Esophagus muscularis mucosa (tissue), 3 donors: ENCODE results near the gene RAI1.

Experiments used
- POLR2AphosphoS5 ChIP-seq, 2 donors: sonication (generic); formaldehyde crosslinking; IDR thresholded peaks; one replicate each; pipeline ENCODE4 v1.6.1; 2017; ENCODE audit warnings: antibody characterized with exemption in 2 of 2
- TF ChIP-seq, protein P1 (sequence below), 3 experiments: fragments of 200-600 bp in 2 of 3; fragments of 450-650 bp in 1 of 3; sonication (generic) in 2 of 3; IDR thresholded peaks; one replicate each; pipeline ENCODE4 v1.5.1; 2017 to 2019; ENCODE audit warnings: antibody characterized with exemption in 3 of 3, mild to moderate bottlenecking in 2 of 3, moderate library complexity in 1 of 3

DNA sequence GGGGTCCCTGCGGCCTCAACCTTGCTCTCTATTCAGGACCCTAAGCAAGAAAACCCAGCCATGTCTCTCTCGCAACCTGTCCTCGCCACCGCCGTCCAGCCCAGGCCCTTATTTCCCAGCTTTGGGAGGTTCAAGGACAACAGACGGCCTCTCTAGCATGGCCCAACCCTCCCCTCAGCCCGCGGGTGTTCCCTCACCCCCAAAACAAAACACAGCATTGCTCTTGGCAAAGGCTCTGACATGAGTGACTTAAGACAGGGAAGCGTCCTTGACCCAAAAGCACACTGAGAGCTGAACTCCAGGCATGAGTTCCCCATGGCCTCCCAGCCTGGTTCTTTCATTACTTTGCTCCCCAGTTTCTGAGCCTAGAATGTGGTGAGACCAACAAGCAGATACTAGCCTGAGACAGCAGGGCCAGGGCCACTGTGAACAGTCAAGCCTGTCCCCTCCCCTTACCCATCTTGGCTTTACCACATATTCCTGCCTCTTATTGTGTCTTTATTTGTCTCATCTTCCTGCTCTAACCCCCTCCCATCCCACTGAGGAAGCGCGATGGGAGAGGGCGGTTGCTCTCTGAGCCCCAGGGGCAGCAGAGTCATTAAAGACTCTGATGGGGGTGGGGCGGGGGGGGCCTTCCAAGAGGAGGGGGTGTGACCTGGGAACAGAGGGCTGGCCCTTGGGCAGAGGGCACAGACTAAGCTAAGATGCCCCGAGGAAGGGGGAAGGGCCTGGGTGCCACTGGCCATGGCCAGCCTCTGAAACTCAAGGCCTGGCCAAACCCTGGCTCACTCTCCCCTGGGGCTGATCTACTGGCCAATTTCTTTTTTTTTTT is 143.7 kb downstream of the RAI1 start:
- TF ChIP-seq, protein P1, sequence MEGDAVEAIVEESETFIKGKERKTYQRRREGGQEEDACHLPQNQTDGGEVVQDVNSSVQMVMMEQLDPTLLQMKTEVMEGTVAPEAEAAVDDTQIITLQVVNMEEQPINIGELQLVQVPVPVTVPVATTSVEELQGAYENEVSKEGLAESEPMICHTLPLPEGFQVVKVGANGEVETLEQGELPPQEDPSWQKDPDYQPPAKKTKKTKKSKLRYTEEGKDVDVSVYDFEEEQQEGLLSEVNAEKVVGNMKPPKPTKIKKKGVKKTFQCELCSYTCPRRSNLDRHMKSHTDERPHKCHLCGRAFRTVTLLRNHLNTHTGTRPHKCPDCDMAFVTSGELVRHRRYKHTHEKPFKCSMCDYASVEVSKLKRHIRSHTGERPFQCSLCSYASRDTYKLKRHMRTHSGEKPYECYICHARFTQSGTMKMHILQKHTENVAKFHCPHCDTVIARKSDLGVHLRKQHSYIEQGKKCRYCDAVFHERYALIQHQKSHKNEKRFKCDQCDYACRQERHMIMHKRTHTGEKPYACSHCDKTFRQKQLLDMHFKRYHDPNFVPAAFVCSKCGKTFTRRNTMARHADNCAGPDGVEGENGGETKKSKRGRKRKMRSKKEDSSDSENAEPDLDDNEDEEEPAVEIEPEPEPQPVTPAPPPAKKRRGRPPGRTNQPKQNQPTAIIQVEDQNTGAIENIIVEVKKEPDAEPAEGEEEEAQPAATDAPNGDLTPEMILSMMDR (IDR thresholded peaks at IDR 0.05): no peak
- peak in 1 of 2 donors; percentile 39 for TF ChIP-seq POLR2AphosphoS5 (IDR thresholded peaks at IDR 0.05)
